ENCODE data around the gene ATP2C1. TPM values are rescaled to one million over a fixed set of nuclear protein-coding genes. Genes with fewer than 3 reads are reported as not detected.

ATP2C1 gene
- total RNA-seq, 1 donor from 2014 or later = 161 TPM

GRCh38 chr3:130907966-130908365 is 14.1 kb downstream of the ATP2C1 start:
- H3K36me3 Mint-ChIP-seq = peaks cover 12% of the 10 kb centered on the region
- peaks cover 3% of the 10 kb centered on the region for H3K9me3 Mint-ChIP-seq
- H3K4me3 Mint-ChIP-seq = no peak overlapping the region

GRCh38 chr3:130915567-130916292 is 21.8 kb downstream of the ATP2C1 start:
- H3K9ac ChIP-seq = no peak overlapping the region
- peaks cover 77% of the 10 kb centered on the region for H3K79me2 ChIP-seq (ENCODE audit: low read depth)
- H3K27me3 Mint-ChIP-seq (ENCODE audit: insufficient read depth, low read depth) = peaks cover 2% of the 10 kb centered on the region
- no peak overlapping the region for H2AFZ ChIP-seq (replicated peaks)
- H3K27me3 ChIP-seq = no peaks in the 10 kb centered on the region
- no peaks in the 10 kb centered on the region for H3K4me1 ChIP-seq
- TF ChIP-seq CTCF (IDR thresholded peaks at IDR 0.05) = no peak
- TF ChIP-seq EZH2 (IDR thresholded peaks at IDR 0.05) = no peak
- TF ChIP-seq EZH2phosphoT487 (IDR thresholded peaks at IDR 0.05) = no peak
- no peaks in the 10 kb centered on the region for H3K36me3 ChIP-seq
- H3K36me3 Mint-ChIP-seq = peaks cover 25% of the 10 kb centered on the region
- H4K20me1 ChIP-seq (ENCODE audit: low read depth) = peaks cover 2% of the 10 kb centered on the region
- H3K9me3 Mint-ChIP-seq = peaks cover 32% of the 10 kb centered on the region
- H3K4me2 ChIP-seq = no peak overlapping the region
- no peaks in the 10 kb centered on the region for H3F3A ChIP-seq (ENCODE audit: low read depth)
- no peak overlapping the region for H3K27ac Mint-ChIP-seq
- H3K27ac ChIP-seq = no peak overlapping the region
- DNase-seq (ENCODE audit: low spot score) = no peak
- H3K4me3 ChIP-seq = no peak overlapping the region
- no peaks in the 10 kb centered on the region for H3K9me3 ChIP-seq (ENCODE audit: low read depth)
- no peaks in the 10 kb centered on the region for H3K4me1 Mint-ChIP-seq
- no peak overlapping the region for H3K4me3 Mint-ChIP-seq

More at GRCh38 chr3:130907966-130908365, 14.1 kb downstream of the ATP2C1 start:
- H3K9ac ChIP-seq = no peak overlapping the region
- H3K36me3 ChIP-seq = no peaks in the 10 kb centered on the region
- H2AFZ ChIP-seq (replicated peaks) = no peak overlapping the region
- no peaks in the 10 kb centered on the region for H3K27me3 Mint-ChIP-seq (ENCODE audit: insufficient read depth, low read depth)
- no peak for TF ChIP-seq CTCF (IDR thresholded peaks at IDR 0.05)
- no peak for TF ChIP-seq EZH2phosphoT487 (IDR thresholded peaks at IDR 0.05)
- no peak for TF ChIP-seq EZH2 (IDR thresholded peaks at IDR 0.05)
- H3K79me2 ChIP-seq (ENCODE audit: low read depth) = peaks cover 70% of the 10 kb centered on the region
- H3K4me1 Mint-ChIP-seq = no peaks in the 10 kb centered on the region
- H3K9me3 ChIP-seq (ENCODE audit: low read depth) = no peaks in the 10 kb centered on the region
- no peaks in the 10 kb centered on the region for H3F3A ChIP-seq (ENCODE audit: low read depth)
- no peak overlapping the region for H3K27ac ChIP-seq
- no peak for DNase-seq (ENCODE audit: low spot score)
- no peak overlapping the region for H3K4me2 ChIP-seq
- H3K4me1 ChIP-seq = no peaks in the 10 kb centered on the region
- H4K20me1 ChIP-seq (ENCODE audit: low read depth) = peaks cover 24% of the 10 kb centered on the region
- H3K27ac Mint-ChIP-seq = no peak overlapping the region
- no peaks in the 10 kb centered on the region for H3K27me3 ChIP-seq
- no peak overlapping the region for H3K4me3 ChIP-seq

- no peaks in the 10 kb centered on the region for H3K36me3 ChIP-seq
- H4K20me1 ChIP-seq (ENCODE audit: low read depth) = peaks cover 2% of the 10 kb centered on the region
- H3K9me3 ChIP-seq (ENCODE audit: low read depth) = no peaks in the 10 kb centered on the region
- no peak overlapping the region for H3K27ac Mint-ChIP-seq
- no peaks in the 10 kb centered on the region for H3K27me3 ChIP-seq
- H3K9me3 Mint-ChIP-seq = peaks cover 38% of the 10 kb centered on the region
- H3K9ac ChIP-seq = no peak overlapping the region
- peaks cover 2% of the 10 kb centered on the region for H3K27me3 Mint-ChIP-seq (ENCODE audit: insufficient read depth, low read depth)
- H3K4me3 Mint-ChIP-seq = no peak overlapping the region
- no peaks in the 10 kb centered on the region for H3F3A ChIP-seq (ENCODE audit: low read depth)
- no peaks in the 10 kb centered on the region for H3K4me1 Mint-ChIP-seq
- H3K36me3 Mint-ChIP-seq = peaks cover 28% of the 10 kb centered on the region
- TF ChIP-seq EZH2phosphoT487 (IDR thresholded peaks at IDR 0.05) (no peak), CTCF (IDR thresholded peaks at IDR 0.05) (no peak), EZH2 (IDR thresholded peaks at IDR 0.05) (no peak)
- H3K4me1 ChIP-seq = no peaks in the 10 kb centered on the region
- no peak for DNase-seq (ENCODE audit: low spot score)
- peaks cover 86% of the 10 kb centered on the region for H3K79me2 ChIP-seq (ENCODE audit: low read depth)
- no peak overlapping the region for H3K4me2 ChIP-seq
- no peak overlapping the region for H3K4me3 ChIP-seq
- no peak overlapping the region for H2AFZ ChIP-seq (replicated peaks)
- no peak overlapping the region for H3K27ac ChIP-seq
These were observed 22.8 kb downstream of the ATP2C1 start for GRCh38 chr3:130916507-130917167.
